Adipose tissue (tissue), 3 donors: ENCODE results near the gene SUCLG2. TPM values are rescaled to one million over a fixed set of nuclear protein-coding genes. Genes with fewer than 3 reads are reported as not detected.

Experiments used
- H3K27ac ChIP-seq: one replicate; pipeline ENCODE4 v1.5.1; 2013; ENCODE audit warnings: low read depth, low read length
- WGBS, 3 donors: extraction: QIAGEN DNeasy Blood & Tissue Kit; methylation state at CpG; one replicate each; pipeline ENCODE4 v1.1.7; 2013; 5-methylcytosine and 5-hydroxymethylcytosine counted together
- polyA plus RNA-seq, 3 donors: library from polyadenylated mRNA; stranded (reverse); fragments of 200-250 nt; gene quantifications; one replicate each; pipeline ENCODE4 v1.2.3, GENCODE V29; 2013
- donor health status: healthy with polysubstance abuse.
- donor health status: Bipolar disorder and iron deficiency.
- donor health status: healthy.

Gene SUCLG2
- polyA plus RNA-seq, 3 donors: 26.2 to 64.3 (median 50.3) TPM

DNA sequence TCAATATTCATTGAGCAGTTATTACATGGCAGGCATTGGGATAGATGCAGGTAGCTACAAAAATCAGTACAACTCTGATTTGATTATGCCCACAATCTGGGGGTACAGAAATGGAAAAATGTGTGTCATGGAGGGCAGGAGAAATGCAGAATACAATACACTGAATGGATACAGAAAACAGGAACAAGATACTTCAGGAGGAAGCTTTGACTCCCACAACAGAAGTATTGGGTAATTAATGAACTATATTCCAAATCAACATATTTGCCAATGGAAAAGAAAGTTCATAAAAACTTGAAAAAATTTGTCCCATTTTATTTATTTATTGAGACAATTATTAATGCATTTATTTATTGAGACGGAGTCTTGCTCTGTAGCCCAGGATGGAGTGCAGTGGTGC lies 207.0 kb downstream of the SUCLG2 start:
- whole genome bisulfite sequencing, 3 donors: 84 to 94% (median 86%) methylated on average over 1 of the region's 1 CpG
- no peak overlapping the region for H3K27ac ChIP-seq

DNA sequence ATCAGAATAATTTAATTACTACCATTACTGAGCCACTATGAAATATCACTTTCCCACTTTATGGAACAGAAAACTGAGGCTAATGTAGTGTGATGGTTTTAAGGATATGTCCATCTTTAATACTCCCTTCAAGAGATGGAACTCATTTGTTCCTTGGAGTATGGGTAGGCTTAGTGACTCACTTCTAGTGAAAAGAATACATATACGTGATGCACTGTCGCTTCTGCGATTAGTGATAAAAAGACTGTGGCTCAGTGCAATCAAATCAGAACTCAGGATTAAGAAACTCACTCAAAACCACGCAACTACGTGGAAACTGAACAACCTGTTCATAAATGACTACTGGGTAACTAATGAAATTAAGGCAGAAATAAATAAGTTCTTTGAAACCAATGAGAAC lies 216.6 kb downstream of the SUCLG2 start:
- 96 to 97% (median 96%) methylated on average over 5 of the region's 5 CpGs for WGBS, 3 donors
- no peak overlapping the region for H3K27ac ChIP-seq

DNA sequence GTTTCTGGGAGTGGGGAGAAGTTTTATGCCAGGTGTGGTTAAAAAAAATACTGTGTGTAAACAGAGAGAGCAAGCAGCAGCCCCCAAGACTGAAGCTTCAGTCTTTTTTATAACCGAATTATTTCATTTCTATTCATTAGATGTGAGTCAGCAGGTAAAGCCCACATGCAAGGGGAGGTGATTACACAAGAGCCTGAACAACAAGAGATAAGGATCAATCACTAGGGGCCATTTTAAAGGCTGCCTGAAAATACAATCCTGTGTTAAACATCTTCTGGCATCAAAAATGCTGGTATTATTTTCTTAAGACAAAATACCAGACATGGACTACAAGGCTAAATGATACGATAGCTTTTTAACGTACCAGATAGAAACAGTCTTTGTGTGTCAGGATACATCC lies 217.3 kb downstream of the SUCLG2 start:
- H3K27ac ChIP-seq: no peak overlapping the region
- 84 to 94% (median 92%) methylated on average over 3 of the region's 3 CpGs for WGBS, 3 donors

DNA sequence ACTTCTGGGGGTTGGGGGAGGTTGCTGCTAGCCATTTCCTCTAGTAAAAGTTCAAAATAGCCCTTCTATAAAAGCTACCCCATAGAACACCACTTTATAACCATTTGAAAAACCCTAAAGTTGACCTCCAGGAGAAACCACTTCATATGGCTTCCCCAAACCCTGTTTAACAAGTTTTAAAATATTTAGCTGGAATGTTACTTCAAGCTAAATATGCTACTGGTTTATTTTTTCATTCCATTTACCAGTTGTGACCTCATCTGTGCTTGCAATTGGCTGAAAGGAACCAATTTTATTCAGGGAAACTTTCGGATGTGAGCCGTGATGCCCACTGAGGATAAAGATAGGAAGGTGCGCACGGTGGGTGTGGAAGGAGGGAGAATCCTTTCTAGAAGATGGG lies 221.3 kb downstream of the SUCLG2 start:
- 96 to 99% (median 96%) methylated on average over 4 of the region's 4 CpGs for WGBS, 3 donors
- no peak overlapping the region for H3K27ac ChIP-seq

DNA sequence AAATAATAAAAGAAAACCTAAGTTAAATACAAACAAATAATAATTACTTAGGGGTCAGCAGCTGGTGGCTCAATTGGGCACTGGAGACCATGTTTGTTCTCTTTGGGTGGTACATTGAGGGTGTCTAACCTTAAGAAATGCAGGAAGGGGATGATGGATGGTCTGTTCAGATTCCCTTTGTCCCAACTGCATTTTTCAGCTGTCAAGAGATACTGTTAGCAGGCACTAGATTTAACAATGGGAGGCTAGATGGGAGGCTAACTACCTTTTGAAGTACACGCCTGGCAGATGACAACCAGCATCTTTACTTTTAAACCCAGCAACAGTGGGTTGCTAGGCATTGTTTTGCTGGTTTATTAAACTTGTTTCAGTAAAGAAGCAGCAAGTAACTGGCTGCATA lies 222.5 kb downstream of the SUCLG2 start:
- 90 to 97% (median 96%) methylated on average over 1 of the region's 1 CpG for WGBS, 3 donors
- H3K27ac ChIP-seq: no peak overlapping the region

DNA sequence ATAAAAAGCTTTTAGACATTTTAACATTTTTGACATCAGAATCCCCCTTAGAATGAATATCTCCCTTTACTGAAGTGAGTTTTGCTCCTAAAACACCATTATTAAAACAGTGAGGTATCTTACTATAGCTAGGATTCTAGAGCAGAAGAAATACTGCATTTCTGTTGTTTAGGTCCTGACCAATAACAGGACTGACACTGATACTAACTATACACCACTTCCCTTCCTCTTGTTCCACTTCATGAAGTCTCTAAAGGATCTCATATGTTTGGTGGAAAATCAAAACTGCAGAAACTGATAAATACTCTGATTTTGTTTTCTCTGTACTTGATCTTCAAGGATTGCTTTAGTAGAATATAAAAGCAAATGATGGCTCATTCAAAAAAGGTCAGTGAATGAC lies 230.7 kb downstream of the SUCLG2 start:
- no peak overlapping the region for H3K27ac ChIP-seq

DNA sequence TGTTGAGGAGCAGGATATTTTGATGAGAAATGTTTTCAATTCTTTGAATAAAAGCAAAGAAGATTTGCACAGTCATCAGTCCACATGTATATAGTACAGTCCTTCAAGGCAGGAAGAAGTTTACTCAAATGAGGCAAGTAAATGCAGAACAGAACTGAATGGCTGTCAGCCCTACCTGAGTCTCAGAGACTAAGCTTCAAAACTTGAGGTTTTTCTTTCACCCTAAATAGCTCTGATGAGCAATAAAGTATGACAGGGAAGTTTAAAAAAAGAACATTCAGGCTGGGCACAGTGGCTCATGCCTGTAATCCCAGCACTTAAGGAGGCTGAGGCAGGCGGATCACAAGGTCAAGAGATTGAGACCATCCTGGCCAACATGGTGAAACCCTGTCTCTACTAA lies 232.5 kb downstream of the SUCLG2 start:
- H3K27ac ChIP-seq: no peak overlapping the region
- 92 to 100% (median 100%) methylated on average over 1 of the region's 1 CpG for WGBS, 3 donors

DNA sequence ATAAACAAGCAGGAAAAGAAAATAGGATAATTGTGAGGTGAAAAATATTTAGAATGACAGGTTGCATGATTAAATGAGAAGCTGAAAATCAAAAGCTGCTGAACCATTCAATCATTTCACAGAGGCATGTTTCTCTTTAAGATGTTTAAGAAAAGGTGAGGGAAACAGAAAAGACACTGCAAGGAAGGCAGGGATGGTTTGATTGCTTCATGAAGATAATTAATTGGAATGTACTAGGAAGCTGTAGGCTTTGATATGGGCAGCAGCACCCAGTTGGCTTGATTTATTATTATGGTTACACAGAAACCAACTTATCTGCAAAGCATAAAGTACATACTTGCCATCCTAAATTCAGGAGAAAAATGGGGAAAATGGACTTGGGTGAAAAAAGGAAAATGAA lies 234.6 kb downstream of the SUCLG2 start:
- no peak overlapping the region for H3K27ac ChIP-seq

DNA sequence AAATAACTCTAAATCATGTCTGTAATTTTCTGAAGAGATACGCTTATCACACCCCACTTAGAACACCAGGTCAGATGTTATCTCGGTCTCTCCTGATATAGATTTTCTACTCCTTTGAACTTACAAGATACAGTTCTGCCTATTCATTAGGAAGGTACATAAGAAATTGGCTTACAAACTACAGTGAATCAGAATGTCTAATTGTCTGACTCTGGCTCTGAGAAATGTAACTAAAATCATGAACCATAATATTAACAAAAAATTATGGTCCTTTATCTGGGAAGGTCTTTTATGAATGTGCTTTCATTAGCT lies 235.2 kb downstream of the SUCLG2 start:
- WGBS, 3 donors: 91 to 96% (median 93%) methylated on average over 2 of the region's 2 CpGs

DNA sequence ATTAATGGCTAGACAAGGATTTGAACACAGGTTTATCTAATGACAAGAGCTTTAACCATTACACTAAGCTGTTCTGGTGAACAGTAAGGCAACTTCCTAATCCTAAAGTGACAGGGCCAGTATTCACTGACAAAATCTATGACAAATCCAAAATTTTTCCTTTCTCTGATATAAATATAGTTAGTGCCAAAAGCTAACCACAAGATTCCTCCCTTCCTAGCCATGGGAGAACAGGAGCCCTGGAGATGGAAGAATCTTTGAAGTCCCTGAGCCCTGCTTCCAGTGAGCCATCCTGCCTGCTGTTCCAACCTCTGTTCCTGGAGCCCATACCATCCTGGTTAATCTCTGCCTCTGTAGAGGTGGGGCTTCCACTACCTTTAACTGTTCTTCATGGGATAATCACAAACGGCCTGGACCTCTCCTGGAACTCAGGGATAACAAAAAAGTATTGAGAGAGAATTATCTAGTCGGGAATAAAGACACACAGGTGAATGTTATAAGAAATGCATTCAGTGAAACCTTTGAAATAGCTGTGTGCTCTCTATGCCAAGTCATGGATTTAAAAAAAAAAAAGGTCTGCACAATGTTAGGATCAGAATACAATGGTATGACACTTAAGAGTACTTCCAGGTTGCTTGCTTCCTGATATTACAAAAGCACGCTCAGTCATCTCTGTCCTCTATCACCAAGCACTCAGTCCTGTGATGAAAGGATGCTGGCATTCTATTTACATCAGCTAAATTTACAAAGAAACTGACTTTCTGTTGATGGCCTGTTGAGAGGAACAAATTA lies 235.8 kb downstream of the SUCLG2 start:
- no peak overlapping the region for H3K27ac ChIP-seq
- 71 to 81% (median 79%) methylated on average over 3 of the region's 3 CpGs for WGBS, 3 donors

More for the DNA sequence above, 235.2 kb downstream of the SUCLG2 start:
- H3K27ac ChIP-seq: no peak overlapping the region

DNA sequence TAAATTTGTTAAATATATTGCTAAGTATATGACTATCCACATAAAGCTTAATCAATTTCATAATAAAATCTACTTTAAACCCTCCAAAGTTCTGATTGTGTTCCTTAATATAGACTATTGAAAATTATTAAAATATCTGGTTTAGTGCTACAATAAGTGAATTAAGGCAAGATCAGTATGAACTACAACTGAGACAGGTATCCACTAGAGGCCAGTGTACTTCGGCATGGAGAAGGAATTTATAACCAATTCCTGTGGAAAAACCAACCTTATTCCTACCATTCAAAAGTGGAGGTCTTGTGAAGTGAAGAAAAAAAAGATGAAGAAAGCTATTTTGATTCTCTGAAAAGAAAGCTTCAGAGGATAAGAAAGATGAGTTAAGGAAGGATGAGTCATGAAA lies 237.7 kb downstream of the SUCLG2 start:
- 88 to 95% (median 92%) methylated on average over 1 of the region's 1 CpG for WGBS, 3 donors
- no peak overlapping the region for H3K27ac ChIP-seq

DNA sequence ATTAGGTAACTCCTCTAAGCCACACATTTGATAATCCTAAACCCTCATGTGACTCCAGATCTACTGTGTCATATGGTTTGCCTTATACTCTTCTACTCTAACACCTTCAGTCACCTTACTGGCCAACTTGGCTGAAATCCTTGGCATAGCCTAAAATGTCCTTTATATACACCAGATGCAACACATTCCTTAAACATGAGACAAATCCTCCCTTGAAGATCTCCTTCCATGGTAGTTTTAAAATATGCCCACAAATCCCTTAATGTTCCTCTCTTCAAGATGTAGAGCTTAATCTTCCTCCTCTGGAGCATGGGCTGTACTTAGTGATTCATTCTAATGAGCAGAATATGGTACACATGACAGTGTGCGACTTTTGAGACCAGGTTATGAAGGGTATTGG lies 238.9 kb downstream of the SUCLG2 start:
- H3K27ac ChIP-seq: no peak overlapping the region
- WGBS, 3 donors: 0 to 39% (median 29%) methylated on average over 1 of the region's 1 CpG

DNA sequence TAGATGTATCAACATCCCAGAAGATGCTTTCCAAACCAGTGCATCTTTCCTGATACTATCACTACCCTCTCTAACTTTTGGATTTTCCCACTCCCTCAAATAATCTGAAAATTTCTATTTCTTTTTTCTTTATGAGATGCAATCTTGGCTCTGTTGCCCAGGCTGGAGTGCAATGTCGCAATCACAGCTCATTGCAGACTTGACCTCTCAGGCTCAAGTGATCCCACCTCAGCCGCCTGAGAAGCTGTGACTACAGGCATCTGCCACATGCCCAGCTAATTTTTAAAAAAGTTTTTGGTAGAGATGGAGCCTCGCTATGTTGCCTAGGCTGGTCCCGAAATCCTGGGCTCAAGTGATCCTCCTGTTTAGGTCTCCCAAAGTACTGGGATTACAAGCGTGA lies 239.7 kb downstream of the SUCLG2 start:
- H3K27ac ChIP-seq: no peak overlapping the region
- 97 to 98% (median 97%) methylated on average over 5 of the region's 5 CpGs for WGBS, 3 donors

DNA sequence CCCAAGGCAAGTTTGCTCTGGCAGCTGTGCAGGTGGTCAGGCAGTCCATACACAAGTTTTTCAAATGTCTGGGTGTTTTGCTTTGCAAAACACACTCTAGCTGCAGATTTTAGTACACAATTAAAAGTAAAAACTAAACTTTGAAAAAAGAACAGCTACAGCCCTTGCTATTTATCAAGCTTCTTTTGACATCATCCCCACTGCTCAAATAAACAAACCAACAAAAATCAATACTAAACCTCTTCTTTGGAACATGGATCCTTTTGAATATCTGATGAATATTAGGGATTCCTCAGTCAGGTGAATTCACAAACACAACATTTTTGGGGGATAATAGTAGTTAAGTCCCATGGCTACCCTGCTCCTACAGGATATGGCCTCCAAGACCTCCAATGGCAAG lies 249.2 kb downstream of the SUCLG2 start:
- H3K27ac ChIP-seq: no peak overlapping the region

DNA sequence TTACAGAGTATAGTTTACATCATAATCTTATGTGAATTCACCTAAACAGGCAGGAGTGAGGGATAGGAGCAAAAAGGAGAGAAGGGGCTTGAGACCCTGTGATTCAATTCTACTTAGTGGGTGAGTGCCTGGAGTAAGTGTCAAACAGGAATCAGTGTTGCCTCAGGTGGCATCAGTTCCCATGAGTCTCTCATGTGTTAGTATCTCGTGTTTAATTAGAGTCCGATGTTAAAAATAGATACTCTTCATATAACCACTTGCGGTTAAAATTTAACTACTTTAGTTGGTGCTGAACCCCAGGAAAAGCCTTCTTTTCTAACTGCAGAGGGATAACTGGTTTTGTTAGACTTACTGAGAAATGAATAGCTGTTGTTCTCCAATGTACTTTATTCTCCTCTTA lies 251.5 kb downstream of the SUCLG2 start:
- no peak overlapping the region for H3K27ac ChIP-seq
- WGBS, 3 donors: 41 to 95% (median 92%) methylated on average over 3 of the region's 3 CpGs

DNA sequence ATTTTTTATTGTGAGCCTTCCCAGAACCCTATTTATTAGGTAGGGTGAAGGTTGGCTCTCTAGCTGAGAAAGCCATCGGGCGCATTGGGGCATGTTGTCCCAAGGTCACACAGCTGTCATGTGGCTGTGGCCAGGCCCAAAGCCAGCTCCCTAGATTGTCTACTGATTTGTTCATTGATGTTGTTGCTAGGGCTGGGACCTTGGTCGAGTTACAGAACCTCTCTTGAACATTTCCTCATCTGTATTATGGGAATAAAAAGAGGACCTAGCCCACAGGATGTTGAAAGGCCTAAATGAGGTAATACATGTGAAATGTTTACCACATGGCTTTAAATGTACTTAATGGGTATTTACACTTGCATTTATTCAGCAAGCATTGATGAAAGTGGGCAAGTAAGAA lies 252.5 kb downstream of the SUCLG2 start:
- H3K27ac ChIP-seq: no peak overlapping the region
- 66 to 81% (median 79%) methylated on average over 3 of the region's 3 CpGs for WGBS, 3 donors

DNA sequence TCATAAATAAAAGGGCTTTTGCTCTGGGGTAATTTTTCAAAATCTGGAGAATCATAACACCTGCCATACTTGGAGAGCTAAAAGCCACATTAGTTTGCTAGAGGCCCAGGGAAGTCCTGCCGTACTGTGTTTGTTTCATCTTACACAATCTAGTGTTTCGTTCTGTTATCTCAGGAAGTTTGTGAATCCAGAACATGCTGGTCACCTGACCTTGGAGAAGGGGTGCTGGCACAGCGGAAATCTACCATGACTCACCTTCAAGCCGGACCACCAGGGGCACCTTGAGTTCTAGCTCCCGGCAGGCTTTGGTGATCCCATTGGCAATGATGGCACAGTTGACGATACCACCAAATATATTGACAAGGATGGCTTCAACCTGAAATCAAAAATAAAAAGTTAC lies 253.9 kb downstream of the SUCLG2 start:
- 85 to 92% (median 87%) methylated on average over 6 of the region's 6 CpGs for WGBS, 3 donors
- H3K27ac ChIP-seq: no peak overlapping the region

DNA sequence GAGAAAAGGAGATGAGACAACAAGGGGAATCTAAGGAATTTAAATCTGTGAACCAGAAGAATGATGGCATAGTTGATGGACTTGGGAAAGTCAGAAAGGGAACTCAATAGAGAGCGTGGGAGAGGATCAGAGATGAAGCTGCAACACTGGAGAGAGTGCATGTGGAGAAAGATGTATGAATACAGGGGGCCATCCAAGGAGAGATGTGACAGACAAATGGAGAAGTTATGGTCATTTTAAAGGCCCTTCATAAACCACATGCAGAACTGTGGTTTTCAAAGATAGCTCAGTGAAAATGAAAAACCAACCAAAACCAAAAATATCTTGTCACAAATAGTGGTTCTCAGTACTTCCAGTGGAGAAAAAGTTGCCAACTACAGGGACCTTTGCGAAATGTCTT lies 265.2 kb downstream of the SUCLG2 start:
- H3K27ac ChIP-seq: no peak overlapping the region
- 70 to 90% (median 82%) methylated on average over 2 of the region's 2 CpGs for WGBS, 3 donors

DNA sequence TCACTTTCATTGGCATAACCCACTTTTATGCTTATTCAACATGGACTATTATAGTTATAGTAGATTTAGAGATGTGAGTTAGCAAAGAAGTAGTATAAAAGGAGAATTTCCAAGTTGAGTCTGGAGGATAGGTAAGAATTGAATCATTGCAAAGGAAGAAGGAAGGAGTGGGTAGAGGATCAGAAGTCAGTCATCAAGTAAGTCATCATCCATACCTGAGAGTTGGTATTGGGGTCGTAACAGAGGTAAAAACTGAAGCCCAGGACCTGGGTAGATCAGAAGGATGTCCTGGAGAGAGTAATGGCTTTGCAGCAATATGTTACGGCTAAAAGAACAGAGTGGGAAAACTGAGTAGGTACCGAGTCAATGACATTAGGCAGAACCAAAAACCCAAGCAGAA lies 265.7 kb downstream of the SUCLG2 start:
- H3K27ac ChIP-seq: no peak overlapping the region
- 95 to 99% (median 98%) methylated on average over 3 of the region's 3 CpGs for WGBS, 3 donors

DNA sequence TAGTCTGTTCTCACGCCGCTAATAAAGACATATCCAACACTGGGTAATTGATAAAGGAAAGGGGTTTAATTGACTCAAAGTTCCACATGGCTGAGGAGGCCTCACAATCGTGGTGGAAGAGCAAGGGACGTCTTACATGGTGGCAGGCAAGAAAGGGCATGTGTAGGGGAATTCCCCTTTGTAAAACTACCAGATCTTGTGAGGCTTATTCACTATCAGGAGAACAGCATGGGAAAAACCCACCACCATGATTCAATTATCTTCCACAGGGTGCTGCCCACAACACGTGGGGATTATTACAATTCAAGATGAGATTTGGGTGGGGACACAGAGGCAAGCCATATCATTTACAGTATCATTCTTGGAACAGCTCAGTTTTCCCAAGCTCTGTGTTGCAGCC lies 268.0 kb downstream of the SUCLG2 start:
- H3K27ac ChIP-seq: no peak overlapping the region
- WGBS, 3 donors: 72 to 84% (median 73%) methylated on average over 5 of the region's 5 CpGs
